HUDEP-2 (cell line): Measurements from ENCODE around the gene MAT2A.

Source experiments
- DNase-seq, 76 experiments: peaks; one replicate each; lab custom pipeline; 2025; ENCODE audit not compliant: unreplicated experiment in 76 of 76; lab: John Stamatoyannopoulos, UW

MAT2A gene

DNA sequence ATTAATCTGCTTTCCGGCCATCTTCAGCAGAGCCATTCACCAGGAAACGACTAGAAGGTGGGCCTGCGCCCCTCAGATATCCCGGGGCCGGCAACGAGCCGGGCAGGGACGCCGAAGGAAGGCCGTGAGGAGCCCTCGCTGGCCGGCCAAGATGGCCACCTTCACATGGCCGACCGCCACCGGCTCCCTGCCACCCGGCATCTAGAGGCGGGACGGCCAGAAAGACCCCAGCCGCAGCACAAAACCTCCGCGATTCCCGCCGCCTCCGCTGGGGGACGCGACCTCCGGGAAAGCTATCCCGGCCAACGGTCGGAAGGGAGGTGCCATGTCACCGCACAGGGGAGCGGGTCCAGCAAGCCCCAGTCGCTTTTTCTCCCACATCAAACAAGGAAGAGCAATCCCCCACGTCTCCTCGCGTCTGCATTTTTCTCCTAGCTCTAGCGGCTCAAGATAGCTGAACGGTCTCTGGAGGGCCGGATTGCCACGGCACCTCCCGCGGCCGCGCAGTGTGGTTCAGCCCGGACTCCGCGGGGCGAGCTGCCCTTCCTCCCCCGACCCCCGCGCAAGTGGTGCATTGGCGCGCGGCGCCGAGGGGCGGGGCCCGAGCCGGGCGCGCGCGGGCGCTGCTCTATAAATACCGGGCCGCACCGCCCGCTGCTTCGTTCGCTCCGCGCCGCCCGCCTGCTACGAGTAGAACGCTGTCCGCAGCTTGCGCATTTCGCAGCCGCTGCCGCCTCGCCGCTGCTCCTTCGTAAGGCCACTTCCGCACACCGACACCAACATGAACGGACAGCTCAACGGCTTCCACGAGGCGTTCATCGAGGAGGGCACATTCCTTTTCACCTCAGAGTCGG, at the start of gene MAT2A:
Gene MAT2A (plus strand): TSS at position 662 of the 854 bp plus-strand sequence. CDS start 120 bp downstream, at position 782.
- peak in 75 of 76 experiments; percentile 33 to 99 (median 85) for DNase-seq

DNA sequence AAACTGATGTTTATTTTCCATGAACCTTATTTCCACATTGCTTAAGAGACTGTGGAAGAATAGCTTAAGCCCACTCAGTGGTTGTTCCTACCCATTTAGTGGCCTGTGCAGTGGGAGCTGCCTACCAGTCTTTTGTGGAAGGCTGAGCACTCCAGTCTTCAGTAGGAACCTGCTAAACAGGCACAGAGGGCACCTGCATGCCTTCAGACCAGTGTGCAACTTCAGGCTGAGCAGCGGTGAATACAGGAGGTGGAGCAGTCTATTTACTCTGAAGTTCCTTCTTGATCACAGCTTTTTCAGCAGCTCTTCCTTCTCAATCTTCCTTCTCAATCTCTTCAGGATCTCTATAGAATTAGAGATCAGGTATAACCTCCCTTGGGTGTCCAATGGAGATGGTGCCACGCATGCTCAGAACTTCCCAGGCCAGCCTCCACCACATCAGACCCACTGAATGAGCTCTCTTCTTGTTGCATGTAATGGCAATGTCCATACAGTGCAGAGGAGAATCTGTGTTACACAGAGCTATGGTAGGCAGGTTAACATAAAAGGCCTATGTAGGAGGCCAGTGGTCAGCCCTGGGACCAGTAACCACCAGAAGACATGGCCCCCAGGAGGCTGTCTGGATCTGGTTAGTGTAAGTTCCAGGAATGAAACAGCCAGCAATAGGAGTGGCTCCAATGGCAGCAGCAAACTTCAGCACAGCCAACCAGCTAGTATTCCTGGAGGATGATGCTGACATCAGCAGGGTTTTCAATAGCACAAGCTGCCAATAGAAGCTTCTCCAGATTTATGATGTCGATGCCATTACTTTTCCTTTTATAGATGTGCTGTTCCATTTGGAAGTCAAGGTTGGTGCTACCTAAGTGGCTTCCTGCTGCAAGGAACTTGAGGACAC, 47.9 kb upstream of the MAT2A start:
- DNase-seq: no peak

DNA sequence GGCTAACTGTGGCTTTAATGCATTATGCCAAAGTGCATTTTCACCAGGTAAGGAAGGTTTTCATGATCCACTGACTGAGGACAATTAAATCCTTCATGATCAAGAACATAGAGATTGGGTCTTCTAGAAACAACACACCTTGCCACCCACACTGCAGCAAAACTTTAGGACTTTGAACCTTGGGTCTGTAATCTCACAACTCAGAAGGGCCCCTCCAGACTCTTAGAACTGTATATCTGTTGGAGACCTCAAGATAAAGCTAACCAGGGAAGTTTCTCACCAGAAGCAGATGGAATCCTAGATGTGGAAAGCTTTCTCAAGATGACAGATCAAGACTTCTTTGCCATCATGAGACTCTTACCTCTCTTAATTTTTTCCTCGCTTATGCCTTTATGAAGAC, 42.5 kb upstream of the MAT2A start:
- no peak for DNase-seq

DNA sequence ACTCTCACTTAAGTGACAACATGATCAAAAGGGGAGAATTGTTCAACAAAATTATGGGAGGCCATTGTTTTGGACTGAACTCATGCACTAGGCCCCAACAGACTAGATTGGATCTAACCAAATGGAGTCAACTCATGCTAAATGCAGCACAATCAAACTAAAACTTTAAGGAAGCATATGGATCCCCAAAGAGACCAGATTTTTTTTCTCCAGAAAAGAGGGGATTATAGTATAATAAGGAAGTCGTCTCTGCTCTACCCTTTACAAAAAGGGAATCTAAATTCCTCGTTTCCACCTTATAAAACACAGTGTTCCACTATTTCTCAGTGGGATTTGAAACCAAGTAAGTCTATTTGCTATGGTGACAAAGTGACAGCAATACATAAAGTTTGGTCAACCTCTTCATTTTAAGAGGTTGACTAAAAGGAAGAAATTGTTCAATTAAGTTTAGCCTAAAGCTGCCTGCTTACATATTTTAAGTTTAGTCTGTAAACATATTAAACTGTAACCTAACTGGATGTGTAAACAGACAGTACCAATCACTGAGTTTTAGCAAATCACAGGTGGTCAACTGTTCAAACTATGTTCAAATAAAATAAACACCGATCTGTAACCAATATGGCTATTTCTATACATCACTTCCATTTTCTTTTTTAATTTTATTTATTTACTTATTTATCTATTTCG, 40.9 kb upstream of the MAT2A start:
- DNase-seq: no peak

DNA sequence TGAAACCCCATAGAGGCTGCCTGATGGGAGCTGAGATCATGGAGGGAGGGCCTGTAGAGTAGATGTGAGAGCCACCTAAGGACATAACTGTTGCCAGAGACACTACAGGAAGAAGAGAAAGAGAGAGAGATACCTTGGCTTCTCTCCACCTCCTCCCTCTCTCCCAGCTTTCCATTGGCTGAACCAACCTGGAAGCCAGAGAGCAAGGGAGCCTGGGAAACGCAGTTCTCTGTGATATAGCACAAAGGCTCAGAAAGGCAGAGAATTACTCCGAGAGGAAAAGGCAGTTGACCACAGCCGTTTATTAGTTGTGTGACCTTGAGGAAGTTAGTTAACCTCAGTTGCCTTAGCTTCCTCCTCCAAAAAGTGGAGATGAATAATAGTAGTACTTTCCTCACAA, 37.7 kb upstream of the MAT2A start:
- peak in 6 of 76 experiments; percentile 12 to 27 (median 16) for DNase-seq

DNA sequence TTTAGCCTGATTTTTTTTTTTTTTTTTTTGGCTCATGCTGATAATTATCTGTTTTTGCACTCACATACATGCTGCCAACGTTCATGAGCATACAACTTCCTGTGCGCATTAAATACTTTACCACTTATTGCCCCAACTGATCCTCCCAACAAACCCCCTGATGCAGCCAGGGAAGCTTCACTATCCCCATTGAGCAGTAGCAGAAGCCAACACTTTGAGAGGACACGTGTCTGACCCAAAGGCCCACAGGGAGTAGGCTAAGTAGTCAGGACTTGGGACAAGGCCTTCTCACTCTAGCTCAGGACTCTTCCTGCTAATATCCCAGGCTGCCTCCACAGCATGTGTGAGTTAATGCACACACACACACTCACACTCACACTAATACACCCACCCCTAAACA, 36.2 kb upstream of the MAT2A start:
- DNase-seq: peak in 1 of 76 experiments; percentile 12

DNA sequence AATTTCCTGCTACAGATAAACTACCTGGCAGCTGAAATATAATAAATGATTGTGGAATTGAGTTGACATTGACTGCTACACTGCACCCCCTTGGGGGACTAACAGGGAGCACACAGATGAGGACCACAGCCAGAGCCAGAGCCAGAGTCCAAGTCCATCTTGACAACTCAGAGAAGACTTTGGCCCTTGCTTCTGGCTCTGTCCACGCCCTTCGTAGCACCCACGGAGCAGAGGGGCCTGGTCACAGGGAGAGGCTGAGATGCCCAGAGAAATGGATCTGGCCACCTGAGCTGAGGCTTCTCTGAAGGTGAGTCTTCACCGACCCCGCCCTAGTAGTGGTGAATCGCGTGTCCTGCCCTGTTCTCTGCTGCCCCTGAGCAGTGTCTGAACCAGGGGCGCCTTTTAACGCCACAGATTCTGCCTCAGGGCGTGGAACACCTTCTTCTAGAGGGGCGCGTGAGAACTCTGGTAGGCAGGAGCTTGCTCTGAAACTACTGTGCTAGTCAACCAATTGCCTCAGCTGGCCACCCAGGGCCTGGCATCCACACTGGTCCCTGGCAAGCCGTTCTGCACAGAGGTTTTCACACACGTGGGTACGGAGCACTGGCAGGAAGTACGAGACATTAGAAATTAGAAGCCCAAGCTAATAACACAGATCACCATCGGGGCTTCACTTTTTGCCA, 35.7 kb upstream of the MAT2A start:
- no peak for DNase-seq

DNA sequence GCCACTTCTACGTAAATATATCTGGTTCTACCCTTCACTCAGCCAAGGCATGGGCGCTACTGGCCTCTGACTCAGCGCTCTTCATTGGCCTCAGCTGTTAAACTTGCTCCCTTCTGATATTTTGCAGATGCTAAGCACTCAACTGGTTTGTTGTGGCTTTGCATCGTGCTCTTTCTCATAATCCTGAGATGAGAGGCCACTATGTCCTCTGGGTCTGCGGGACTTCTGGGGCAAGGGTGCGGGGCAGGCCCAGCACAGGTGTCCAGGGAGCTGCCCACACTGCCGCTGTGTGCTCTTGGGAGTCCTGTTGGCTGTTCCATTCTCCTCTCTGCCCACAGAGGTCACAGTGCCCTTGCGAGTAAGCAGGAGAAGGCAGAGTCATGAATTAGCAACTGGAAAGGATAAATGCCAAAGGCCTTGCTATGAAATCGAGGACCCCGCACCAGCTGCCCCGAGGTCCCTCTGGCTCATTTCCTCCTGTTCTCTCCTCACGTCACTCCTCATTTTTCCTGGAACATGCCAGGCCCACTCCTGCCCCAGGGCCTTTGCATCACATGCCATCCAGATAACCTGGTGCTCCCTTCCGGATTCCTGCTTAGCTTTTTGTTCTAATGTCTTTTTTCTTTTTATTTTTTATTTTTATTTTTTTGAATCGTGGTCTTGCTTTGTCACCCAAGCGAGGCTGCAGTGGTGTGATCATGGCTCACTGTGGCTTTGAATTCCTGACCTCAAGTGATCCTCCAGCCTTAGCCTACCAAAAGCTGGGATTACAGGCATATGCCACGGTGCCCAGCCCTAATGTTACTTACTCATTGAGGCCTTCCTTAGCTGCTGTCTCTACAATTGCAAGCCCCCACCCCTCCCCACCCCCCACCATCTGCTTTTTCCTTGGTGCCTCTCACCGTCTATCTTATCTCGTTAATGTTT, 34.9 kb upstream of the MAT2A start:
- DNase-seq: no peak

DNA sequence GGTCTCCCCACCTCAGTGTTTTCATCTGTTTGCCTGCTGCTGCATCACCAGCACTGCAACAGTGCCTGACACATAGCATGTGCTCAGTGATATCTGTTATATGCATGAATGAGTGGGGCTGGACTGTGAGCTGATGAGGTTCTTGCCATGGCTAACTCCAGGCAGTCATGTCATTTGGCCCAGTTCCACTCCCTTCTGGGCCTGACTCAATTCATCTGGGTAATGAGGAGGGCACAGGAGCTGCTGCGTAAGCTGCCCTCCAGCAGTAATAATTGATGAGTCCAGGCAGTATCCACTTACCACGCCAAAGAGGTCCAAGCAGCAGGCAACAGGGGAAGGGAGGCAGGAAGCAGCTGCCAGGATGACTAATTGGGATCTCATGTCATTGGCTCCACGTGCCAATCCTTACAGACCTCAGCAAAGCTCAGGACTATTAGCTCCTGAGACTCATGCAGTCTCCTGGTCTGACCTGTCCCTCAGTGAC, 34.1 kb upstream of the MAT2A start:
- peak in 10 of 76 experiments; percentile 14 to 56 (median 31) for DNase-seq

DNA sequence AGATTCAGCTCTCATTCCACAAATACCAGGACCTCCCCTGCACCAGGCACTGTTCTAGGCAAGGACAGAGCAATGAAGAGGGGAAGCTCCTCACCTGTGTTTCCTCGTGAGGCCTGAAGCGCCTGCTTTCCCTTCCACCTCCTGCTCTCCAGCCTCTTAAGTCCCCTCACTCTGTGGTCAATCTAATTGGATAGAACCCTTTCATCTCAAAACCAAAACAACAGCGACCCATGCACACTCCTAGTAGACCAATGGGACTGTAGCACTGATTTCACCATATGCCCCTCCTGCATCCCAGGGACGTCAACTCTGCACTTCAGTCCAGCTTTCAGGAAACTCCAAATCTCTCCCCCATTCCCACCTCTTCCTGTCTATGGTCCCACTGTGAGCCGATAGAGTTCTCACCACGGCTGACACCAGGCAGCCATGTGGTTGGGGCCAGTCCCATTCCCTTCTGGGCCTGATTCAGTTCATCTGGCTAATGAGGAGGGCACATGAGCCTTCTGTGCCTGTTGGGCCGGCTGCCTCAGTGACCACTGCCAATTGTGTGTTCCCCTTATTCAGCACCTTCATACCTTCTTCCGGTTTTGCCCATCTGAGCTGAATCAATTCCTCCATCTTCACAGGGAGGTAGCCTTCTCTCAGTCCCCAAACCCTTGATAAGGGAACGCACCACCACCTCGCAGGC, 33.3 kb upstream of the MAT2A start:
- DNase-seq: no peak

DNA sequence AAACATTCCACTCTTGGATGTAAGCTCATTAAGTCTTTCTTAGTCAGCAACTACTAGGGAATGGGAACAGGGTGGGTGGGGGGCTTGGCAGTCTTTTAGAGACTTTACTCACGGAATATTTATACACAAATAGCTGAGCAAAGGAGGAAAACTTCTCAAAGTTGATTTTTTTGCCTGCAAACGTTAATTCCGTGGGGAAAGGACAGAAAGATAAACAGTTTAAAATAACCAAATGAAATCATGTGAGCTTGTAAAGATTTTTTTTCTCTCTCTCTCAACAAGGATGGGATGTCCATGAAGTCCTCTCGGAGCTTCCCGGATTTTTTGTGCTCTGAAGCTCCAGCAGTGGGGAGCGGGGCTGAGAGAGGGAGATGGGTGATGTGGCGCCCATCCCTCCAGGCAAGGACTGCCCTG, 32.2 kb upstream of the MAT2A start:
- no peak for DNase-seq

DNA sequence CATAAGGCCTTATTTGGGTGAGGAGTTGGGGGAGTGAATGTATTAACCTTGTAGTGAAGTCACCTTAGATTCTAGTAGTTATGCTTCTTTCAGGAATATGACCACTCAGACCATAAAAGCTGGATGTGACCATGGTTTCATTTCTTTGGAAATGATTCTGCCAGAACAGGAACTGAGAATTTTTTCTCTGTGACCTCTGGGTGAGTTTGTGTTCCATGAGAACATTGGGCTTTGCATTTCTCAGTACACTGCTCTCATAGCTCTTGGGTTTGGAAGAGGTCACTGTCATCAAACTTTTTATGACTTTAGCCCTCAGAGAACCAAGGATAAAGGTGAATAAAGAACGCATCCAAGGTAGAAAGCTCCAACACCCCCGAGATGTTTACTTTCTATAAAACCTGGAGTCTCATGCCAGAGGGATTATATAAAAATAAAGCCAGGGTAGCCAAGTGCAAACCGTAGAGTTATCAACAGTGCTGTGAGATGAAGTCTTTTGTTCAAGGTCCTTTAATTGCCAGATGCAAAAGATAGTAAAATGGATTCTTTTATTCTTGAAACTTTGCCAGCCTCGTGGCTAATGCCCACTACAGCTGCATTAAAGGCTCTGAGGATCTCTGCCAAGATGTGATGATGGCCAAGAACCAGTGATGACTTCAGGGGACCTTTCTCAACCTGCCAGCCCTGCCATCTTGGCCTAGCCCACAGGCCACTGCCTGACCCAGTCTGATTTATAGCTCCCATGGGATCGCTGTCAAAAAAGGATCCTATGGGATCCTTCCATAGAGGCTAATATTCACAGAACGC, 27.8 kb upstream of the MAT2A start:
- DNase-seq: no peak

DNA sequence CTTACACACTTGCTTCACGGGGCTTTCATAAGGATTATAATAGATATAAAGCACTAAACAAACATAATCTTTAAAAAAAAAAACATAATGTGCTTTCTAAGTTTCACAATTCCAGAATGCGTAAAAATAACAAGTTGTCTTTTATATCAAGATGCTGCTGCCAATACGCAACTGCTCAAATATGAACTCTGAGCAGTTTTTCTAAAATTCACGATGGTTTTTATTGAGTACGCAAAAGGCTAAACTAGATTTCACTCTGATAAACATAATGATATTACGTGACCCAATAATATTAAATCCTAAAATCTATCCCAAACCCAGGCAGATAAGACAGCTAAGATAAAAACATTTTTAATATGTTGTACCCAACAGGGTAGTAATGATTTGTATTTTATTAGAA, 24.6 kb upstream of the MAT2A start:
- no peak for DNase-seq

DNA sequence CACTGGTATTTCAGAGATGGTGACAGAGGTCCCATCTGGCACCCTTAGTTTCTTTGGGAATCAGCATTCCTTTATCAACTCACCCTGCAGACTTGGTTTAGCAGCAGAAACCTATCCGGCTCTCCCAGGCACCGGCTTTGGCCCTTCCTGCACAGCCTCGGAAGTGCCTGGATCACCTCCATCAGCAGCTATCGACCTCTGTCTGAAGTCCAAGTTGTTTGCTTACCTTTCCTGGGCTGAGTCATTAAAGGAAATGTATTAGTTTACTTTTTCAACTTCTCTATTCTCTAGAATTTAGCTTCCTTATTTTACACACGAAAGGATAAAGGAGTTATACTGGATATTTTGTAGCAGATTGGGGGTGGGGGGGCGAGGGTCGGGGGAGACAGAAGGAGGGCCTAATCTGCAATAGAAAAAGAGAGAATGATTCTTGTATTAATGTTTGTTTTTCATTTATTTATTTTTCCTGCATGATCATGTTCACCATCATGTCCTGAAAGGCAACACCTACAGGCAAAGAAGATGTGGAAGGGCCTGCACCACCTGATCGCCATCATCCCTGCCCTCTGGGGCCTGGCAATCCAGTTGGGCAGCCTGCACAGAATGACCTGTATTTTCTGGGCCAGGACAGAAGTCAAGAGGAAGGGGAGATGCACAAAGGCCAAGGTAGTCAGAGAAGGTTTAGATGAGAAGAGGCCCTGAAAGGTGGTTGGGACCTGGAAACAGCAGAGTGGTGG, 22.1 kb upstream of the MAT2A start:
- no peak for DNase-seq

DNA sequence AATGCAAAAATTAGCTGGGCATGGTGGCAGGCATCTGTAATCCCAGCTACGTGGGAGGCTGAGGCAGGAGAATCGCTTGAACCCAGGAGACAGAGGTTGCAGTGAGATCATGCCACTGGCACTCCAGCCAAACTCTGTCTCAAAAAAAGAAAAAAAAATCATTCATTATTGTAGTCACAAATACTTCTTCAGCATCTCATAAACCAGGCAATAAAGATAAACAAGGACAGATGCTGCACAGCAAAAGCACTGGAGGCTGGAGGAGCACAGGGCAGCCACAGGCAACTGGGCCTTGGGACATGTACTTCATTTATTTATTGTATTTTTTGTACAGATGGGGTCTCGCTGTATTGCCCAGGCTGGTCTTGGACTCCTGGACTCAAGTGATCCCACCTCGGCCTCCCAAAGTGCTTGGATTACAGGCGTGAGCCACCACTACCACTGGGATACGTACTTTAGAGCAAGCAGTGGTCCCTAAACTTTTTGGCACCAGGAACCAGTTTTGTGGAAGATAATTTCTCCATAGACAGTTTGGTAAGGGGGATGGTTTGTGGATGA, 16.8 kb upstream of the MAT2A start:
- no peak for DNase-seq

DNA sequence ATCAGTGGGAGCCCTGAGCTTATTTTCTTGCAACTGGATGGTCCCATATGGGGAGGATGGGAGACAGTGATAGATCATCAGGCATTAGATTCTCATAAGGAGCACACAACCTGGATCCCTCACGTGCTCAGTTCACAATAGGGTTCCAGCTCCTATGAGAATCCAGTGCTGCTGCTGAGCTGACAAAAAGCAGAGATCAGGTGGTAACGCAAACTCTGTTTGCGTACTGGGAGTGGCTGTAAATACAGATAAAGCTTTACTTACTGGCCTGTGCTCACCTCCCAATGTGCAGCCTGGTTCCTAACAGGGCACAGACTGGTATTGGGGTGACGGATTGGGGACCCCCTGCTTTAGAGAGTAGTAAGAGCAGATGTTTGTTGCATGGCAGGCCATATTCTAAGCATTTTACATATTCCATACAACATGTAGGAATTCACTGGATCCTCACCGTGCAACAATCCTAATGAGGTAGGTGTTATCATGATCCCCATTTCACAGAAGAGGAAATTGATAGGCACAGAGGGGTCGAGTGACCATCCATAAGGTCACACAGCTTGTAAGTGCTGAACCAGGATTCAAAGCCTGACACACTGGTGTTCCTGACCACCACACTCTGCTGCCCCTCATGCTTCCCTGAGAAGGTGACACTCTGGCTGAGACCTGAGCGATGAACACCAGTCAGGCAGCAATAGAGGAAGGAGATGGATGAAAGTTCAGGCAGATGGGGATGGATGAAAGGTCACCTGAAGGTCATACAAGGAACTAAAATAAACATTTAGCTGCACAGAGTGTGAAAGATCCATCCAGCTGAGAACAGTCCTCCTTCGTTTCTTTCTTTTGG, 15.7 kb upstream of the MAT2A start:
- no peak for DNase-seq
